Stimulated activated memory B cell treated with anti-CD40 and anti-IgM and Interleukin-4, amounts not matched to agents 10 μg/mL and 1 μg/mL and 100 μg/mL, for 72 hours (primary cell): Measurements from ENCODE around the gene DCPS.
"Not testable (repeated sequence)": the region's sequence is repeated elsewhere in the genome, so short reads cannot be mapped to it uniquely, and the experiment has no call there.

Experiments used
- ATAC-seq: fragments of 150-1000 bp; cut with Tn5 transposase; 2 replicates; pipeline ENCODE4 v1.10.0; 2021
- H3K27ac Mint-ChIP-seq: one replicate; pipeline ENCODE4 v1.8.0; 2022; ENCODE audit warnings: mild to moderate bottlenecking, mixed read lengths
- H3K27me3 Mint-ChIP-seq: one replicate; pipeline ENCODE4 v1.8.0; 2022; ENCODE audit warnings: mixed read lengths
- H3K36me3 Mint-ChIP-seq: one replicate; pipeline ENCODE4 v1.8.0; 2022; ENCODE audit warnings: mixed read lengths
- H3K4me1 Mint-ChIP-seq: one replicate; pipeline ENCODE4 v1.8.0; 2022; ENCODE audit warnings: mixed read lengths
- H3K4me3 Mint-ChIP-seq: one replicate; pipeline ENCODE4 v1.8.0; 2022; ENCODE audit warnings: mild to moderate bottlenecking, moderate library complexity, mixed read lengths
- H3K9me3 Mint-ChIP-seq: one replicate; pipeline ENCODE4 v1.8.0; 2022; ENCODE audit warnings: mixed read lengths

DCPS gene

DNA sequence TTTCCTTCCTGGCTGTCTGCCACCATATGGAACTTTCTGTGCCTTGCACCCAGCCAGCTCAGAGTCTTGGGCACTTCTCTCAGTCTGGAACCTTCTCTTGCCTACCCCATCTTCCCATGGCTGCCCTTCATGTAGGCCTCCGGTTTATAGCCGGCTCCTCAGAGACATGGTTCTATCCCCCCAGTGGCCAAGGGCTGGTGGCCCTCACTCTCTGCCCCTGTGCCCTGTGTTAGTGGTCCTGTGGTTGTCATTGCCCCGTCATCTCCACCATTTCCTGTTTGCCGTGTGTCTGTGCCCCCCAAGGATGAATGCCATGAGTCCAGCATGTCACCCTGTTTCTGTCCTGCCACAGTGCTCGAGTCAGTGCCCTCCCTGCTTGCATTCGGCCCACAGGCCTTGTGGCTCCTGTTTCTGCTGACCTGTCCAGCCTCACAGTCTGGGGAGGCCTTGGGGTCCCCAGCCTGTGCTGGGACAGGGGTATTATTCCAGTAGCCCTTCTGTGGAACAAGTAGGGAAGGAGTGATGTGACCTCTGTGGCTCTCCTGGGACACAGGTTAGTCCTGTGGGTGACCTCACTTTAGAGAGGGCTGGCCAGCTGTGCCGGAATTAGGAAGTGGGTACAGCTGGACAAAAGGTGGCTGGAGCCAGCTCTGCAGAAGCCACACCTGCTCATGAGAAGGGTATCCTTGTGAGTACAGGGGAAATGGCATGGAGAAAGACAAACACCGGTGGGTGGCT lies 82.3 kb downstream of the DCPS start:
- no peaks in the 10 kb centered on the region for H3K36me3 Mint-ChIP-seq
- H3K4me3 Mint-ChIP-seq, result no peak overlapping the region
- H3K27me3 Mint-ChIP-seq, result no peaks in the 10 kb centered on the region
- no peaks in the 10 kb centered on the region for H3K4me1 Mint-ChIP-seq
- ATAC-seq, result no peak
- H3K9me3 Mint-ChIP-seq, result no peaks in the 10 kb centered on the region
- H3K27ac Mint-ChIP-seq, result no peak overlapping the region

DNA sequence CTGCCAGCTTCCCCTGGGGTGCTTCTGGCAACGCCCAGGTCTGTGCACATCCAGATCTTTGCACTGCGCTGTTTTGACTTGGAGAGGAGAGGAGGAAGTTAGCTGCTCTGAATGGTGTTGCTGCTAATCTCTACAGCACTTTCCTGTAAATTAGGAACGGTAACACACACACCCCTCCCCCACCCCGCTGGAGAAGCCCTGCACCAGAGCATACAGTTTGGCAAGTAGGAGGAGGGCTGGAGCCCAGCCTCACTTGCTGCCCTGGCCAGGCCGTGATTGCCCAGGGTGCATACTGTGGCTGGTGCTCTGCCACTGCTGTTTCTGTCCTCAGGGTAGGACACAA lies 82.8 kb downstream of the DCPS start:
- not testable (repeated sequence) for H3K9me3 Mint-ChIP-seq, H3K27me3 Mint-ChIP-seq, ATAC-seq, H3K36me3 Mint-ChIP-seq, H3K4me1 Mint-ChIP-seq, H3K27ac Mint-ChIP-seq, H3K4me3 Mint-ChIP-seq

DNA sequence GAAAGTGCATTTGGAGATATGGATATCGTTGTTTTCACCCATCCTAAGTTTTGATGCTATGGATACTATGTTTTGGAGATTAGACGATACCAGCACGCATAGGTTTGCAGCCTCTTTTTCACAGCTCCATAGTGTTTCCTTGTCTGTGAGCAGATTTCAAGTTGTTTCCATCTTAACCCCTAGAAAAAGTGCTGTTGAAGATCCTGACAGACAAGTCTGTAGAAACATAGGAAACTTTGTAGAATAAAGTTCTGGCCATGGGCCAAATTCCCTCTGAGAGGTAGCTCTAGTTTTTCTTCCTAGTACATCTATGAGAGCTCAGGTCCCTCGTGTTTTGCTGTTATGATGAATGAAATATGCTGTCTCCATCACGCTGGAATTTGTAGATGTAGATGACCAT lies 84.0 kb downstream of the DCPS start:
- Mint-ChIP-seq H3K27ac (peak overlapping the region; percentile 38), H3K36me3 (no peaks in the 10 kb centered on the region), H3K27me3 (peaks cover 7% of the 10 kb centered on the region), H3K4me1 (peaks cover 16% of the 10 kb centered on the region), H3K9me3 (no peaks in the 10 kb centered on the region), H3K4me3 (no peak overlapping the region)
- no peak for ATAC-seq

GRCh38 chr11:126390272-126390867 lies 86.5 kb downstream of the DCPS start:
- no peaks in the 10 kb centered on the region for H3K36me3 Mint-ChIP-seq
- peaks cover 19% of the 10 kb centered on the region for H3K4me1 Mint-ChIP-seq
- no peak overlapping the region for H3K4me3 Mint-ChIP-seq
- peaks cover 14% of the 10 kb centered on the region for H3K27me3 Mint-ChIP-seq
- ATAC-seq, result no peak
- no peaks in the 10 kb centered on the region for H3K9me3 Mint-ChIP-seq
- no peak overlapping the region for H3K27ac Mint-ChIP-seq

- no peak overlapping the region for H3K27ac Mint-ChIP-seq
- no peak for ATAC-seq
- peaks cover 19% of the 10 kb centered on the region for H3K4me1 Mint-ChIP-seq
- H3K4me3 Mint-ChIP-seq, result no peak overlapping the region
- peaks cover 14% of the 10 kb centered on the region for H3K27me3 Mint-ChIP-seq
- no peaks in the 10 kb centered on the region for H3K9me3 Mint-ChIP-seq
- H3K36me3 Mint-ChIP-seq, result no peaks in the 10 kb centered on the region
These were observed 87.6 kb downstream of the DCPS start for GRCh38 chr11:126391286-126391954.

DNA sequence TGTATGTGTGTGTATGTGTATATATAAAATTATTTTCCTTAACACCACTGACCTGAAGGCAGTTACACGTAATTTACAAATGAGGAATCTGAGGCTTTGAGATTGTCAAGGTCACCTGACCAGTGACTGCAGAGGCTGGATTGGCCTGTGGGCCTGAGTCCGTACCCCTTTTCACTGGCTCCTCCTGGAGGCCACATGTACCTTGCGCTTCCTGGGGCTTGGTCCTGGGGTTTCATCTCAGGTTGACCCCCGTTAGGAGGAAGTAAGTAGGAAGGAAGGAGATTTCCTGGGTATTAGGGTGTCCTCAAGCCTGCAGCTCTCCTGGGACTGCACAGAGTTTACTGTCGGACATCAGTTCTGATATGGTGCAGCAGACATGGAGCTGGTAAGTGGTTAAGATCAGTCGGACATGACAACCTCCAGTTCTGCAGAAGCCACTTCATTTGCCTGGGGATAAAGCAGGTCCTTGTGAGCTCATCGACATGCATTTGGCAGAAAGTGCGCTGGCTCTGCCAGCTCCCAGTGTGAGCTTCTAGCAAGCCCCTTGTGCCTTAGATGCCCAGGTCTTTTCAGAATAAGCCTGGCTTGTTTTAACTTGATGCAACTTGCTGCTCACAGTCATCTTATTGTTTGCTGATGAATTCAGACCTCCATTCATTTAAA lies 88.2 kb downstream of the DCPS start:
- Mint-ChIP-seq H3K4me3 (no peak overlapping the region), H3K27me3 (peaks cover 14% of the 10 kb centered on the region), H3K27ac (no peak overlapping the region), H3K9me3 (no peaks in the 10 kb centered on the region), H3K4me1 (peaks cover 19% of the 10 kb centered on the region), H3K36me3 (no peaks in the 10 kb centered on the region)
- ATAC-seq, result peak; percentile 83

- Mint-ChIP-seq H3K4me1 (peaks cover 19% of the 10 kb centered on the region), H3K36me3 (no peaks in the 10 kb centered on the region), H3K9me3 (no peaks in the 10 kb centered on the region), H3K27ac (no peak overlapping the region), H3K27me3 (peaks cover 14% of the 10 kb centered on the region), H3K4me3 (no peak overlapping the region)
- no peak for ATAC-seq
These were observed 88.8 kb downstream of the DCPS start for GRCh38 chr11:126392633-126393013.

DNA sequence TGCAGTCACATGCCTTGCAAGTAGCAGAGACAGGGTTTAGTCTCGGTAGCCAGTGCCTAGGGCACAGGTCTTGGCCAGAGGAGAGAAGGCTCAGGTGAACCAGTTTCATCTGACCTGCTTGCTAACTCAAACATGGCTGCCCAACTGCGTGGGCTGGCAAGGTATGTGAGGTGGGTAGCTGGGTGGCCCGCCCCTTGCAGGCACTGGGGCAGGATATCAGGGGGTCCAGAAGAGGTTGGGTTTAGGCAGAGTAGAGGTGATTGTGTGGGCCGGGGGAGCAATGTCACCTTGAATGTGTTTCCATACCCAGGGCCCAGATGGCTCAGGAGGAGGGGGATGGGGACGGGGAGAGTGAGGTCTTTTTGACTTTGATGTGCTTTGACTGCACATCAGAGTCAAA lies 89.3 kb downstream of the DCPS start:
- peaks cover 14% of the 10 kb centered on the region for H3K27me3 Mint-ChIP-seq
- no peaks in the 10 kb centered on the region for H3K9me3 Mint-ChIP-seq
- no peak overlapping the region for H3K4me3 Mint-ChIP-seq
- H3K36me3 Mint-ChIP-seq, result no peaks in the 10 kb centered on the region
- ATAC-seq, result no peak
- H3K27ac Mint-ChIP-seq, result no peak overlapping the region
- H3K4me1 Mint-ChIP-seq, result peaks cover 19% of the 10 kb centered on the region

- no peak overlapping the region for H3K4me3 Mint-ChIP-seq
- H3K36me3 Mint-ChIP-seq, result no peaks in the 10 kb centered on the region
- H3K9me3 Mint-ChIP-seq, result no peaks in the 10 kb centered on the region
- H3K27ac Mint-ChIP-seq, result no peak overlapping the region
- H3K27me3 Mint-ChIP-seq, result peaks cover 14% of the 10 kb centered on the region
- ATAC-seq, result no peak
- H3K4me1 Mint-ChIP-seq, result peaks cover 19% of the 10 kb centered on the region
These were observed 90.2 kb downstream of the DCPS start for GRCh38 chr11:126394036-126394435.

DNA sequence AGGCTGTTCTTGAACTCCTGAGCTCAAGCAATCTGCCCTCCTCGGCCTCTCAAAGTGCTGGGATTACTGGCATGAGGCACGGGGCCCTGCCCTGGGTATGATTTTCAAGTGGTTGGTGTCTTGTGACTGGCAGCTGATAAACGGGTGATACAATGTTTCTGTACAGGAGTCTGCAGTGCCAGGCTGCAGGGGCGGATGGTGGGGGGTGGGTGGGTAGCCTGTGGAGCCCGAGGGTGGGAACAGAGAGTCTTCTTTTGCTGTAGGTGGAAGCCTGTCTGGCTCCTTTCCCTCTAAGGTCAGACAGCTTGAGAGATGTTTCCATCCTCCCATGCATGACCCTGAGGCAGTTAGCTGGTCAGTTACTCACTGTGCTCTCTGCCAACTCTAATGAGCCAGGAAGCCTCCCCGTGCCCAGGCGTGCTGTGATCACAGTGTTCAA lies 90.8 kb downstream of the DCPS start:
- not testable (repeated sequence) for H3K9me3 Mint-ChIP-seq, ATAC-seq, H3K27ac Mint-ChIP-seq, H3K4me3 Mint-ChIP-seq, H3K36me3 Mint-ChIP-seq
- Mint-ChIP-seq H3K4me1 (peaks cover 19% of the 10 kb centered on the region), H3K27me3 (peaks cover 14% of the 10 kb centered on the region)
